GM23338 (cell line): Measurements from ENCODE around the gene ANO6. TPM values are rescaled to one million over a fixed set of nuclear protein-coding genes. Genes with fewer than 3 reads are reported as not detected.
A peak's percentile ranks its signal among the peaks of the same experiment; 100 is the strongest.

Experiments
- ATAC-seq: fragments of 200-7000 bp; cut with Tn5 transposase; 3 replicates; pipeline ENCODE4 v1.9.1; 2020
- DNase-seq: peaks from one replicate; pipeline ENCODE4 v3.0.0-alpha.2; 2015; ENCODE audit warnings: low spot score
- H2AFZ ChIP-seq: fragments of 200-600 bp; sonication (generic); 2 replicates; pipeline ENCODE4 v1.8.0; 2016; ENCODE audit warnings: antibody characterized with exemption, mild to moderate bottlenecking, moderate library complexity
- H3F3A ChIP-seq: fragments of 200-600 bp; sonication (generic); replicated peaks from 2 replicates; pipeline ENCODE4 v1.8.0; 2017; ENCODE audit warnings: antibody characterized with exemption, mixed run types, low read depth
- H3K27ac ChIP-seq: fragments of 200-600 bp; sonication (generic); 2 replicates; pipeline ENCODE4 v1.6.1; 2016; ENCODE audit warnings: low read depth
- H3K27me3 ChIP-seq: fragments of 200-600 bp; sonication (generic); 2 replicates; pipeline ENCODE4 v1.8.0; 2016; ENCODE audit warnings: mild to moderate bottlenecking, mixed run types, moderate library complexity; ENCODE audit not compliant: insufficient read depth
- H3K36me3 ChIP-seq: fragments of 200-600 bp; sonication (generic); 2 replicates; pipeline ENCODE4 v1.8.0; 2016; ENCODE audit warnings: mild to moderate bottlenecking; ENCODE audit not compliant: insufficient read depth
- H3K4me1 ChIP-seq: fragments of 200-600 bp; sonication (generic); 2 replicates; pipeline ENCODE4 v1.8.0; 2016; ENCODE audit warnings: mild to moderate bottlenecking, moderate library complexity; ENCODE audit not compliant: insufficient read depth
- H3K4me2 ChIP-seq: fragments of 200-600 bp; sonication (generic); 2 replicates; pipeline ENCODE4 v1.7.1; 2017; ENCODE audit warnings: mixed run types
- H3K4me3 ChIP-seq: fragments of 200-600 bp; sonication (generic); 2 replicates; pipeline ENCODE4 v1.6.1; 2016; ENCODE audit warnings: mixed run types
- H3K79me2 ChIP-seq: fragments of 200-600 bp; sonication (generic); replicated peaks from 2 replicates; pipeline ENCODE4 v1.8.0; 2017; ENCODE audit warnings: mild to moderate bottlenecking; ENCODE audit not compliant: insufficient read depth
- H3K9me2 ChIP-seq: fragments of 200-600 bp; sonication (generic); 2 replicates; pipeline ENCODE4 v1.8.0; 2017; ENCODE audit not compliant: insufficient read depth
- H4K20me1 ChIP-seq: fragments of 200-600 bp; sonication (generic); replicated peaks from 2 replicates; pipeline ENCODE4 v1.8.0; 2017; ENCODE audit warnings: mild to moderate bottlenecking; ENCODE audit not compliant: insufficient read depth
- H3K27ac Mint-ChIP-seq: 2 replicates; pipeline ENCODE4 v1.8.0; 2020; ENCODE audit warnings: inconsistent platforms, mild to moderate bottlenecking, moderate library complexity, mixed read lengths
- H3K27me3 Mint-ChIP-seq: 3 replicates; pipeline ENCODE4 v1.8.0; 2022; ENCODE audit warnings: low read depth, mild to moderate bottlenecking, moderate library complexity, mixed read lengths, inconsistent platforms; ENCODE audit not compliant: insufficient read depth, poor library complexity
- H3K36me3 Mint-ChIP-seq: 3 replicates; pipeline ENCODE4 v1.8.0; 2021; ENCODE audit warnings: low read depth, mild to moderate bottlenecking, inconsistent platforms, moderate library complexity, mixed read lengths
- H3K4me1 Mint-ChIP-seq: 3 replicates; pipeline ENCODE4 v1.8.0; 2020; ENCODE audit warnings: mild to moderate bottlenecking, inconsistent platforms, mixed read lengths
- H3K4me3 Mint-ChIP-seq: 3 replicates; pipeline ENCODE4 v1.8.0; 2021; ENCODE audit warnings: moderate library complexity, mild to moderate bottlenecking, inconsistent platforms, mixed read lengths
- H3K9me3 Mint-ChIP-seq: 3 replicates; pipeline ENCODE4 v1.8.0; 2020; ENCODE audit warnings: moderate library complexity, mild to moderate bottlenecking, inconsistent platforms, mixed read lengths
- CREB1 ChIP-seq: fragments of 250-450 bp; sonication (Bioruptor Pico); IDR thresholded peaks from 2 replicates; pipeline ENCODE4 v1.5.0; 2020; ENCODE audit warnings: low read depth, mild to moderate bottlenecking, moderate library complexity
- ETS1 ChIP-seq: IDR thresholded peaks from 2 replicates; pipeline ENCODE4 v1.6.1; 2016; ENCODE audit warnings: antibody characterized with exemption
- EZH2 ChIP-seq: fragments of 200-600 bp; sonication (generic); IDR thresholded peaks from one replicate; pipeline ENCODE4 v1.8.0; 2017; ENCODE audit warnings: antibody characterized with exemption, mild to moderate bottlenecking, low read depth; ENCODE audit not compliant: unreplicated experiment
- EZH2phosphoT487 ChIP-seq: fragments of 200-600 bp; sonication (generic); IDR thresholded peaks from one replicate; pipeline ENCODE4 v1.8.1; 2018; ENCODE audit warnings: antibody characterized with exemption; ENCODE audit not compliant: unreplicated experiment
- JUNB ChIP-seq: IDR thresholded peaks from one replicate; pipeline ENCODE4 v1.6.1; 2016; ENCODE audit warnings: antibody characterized with exemption; ENCODE audit not compliant: unreplicated experiment
- NANOG ChIP-seq: IDR thresholded peaks from 2 replicates; pipeline ENCODE4 v1.6.1; 2016; ENCODE audit warnings: antibody characterized with exemption, borderline replicate concordance
- POLR2AphosphoS5 ChIP-seq: IDR thresholded peaks from 2 replicates; pipeline ENCODE4 v1.6.1; 2016; ENCODE audit warnings: antibody characterized with exemption, low read depth
- STAT1 ChIP-seq: IDR thresholded peaks from one replicate; pipeline ENCODE4 v1.6.1; 2016; ENCODE audit warnings: antibody characterized with exemption; ENCODE audit not compliant: unreplicated experiment
- ZNF114 ChIP-seq: fragments of 250-450 bp; sonication (Bioruptor Pico); IDR thresholded peaks from 2 replicates; pipeline ENCODE4 v1.5.0; 2020; ENCODE audit warnings: mild to moderate bottlenecking, moderate library complexity
- ZNF331 ChIP-seq: fragments of 250-450 bp; sonication (Bioruptor Pico); IDR thresholded peaks from 2 replicates; pipeline ENCODE4 v1.5.0; 2020; ENCODE audit warnings: low read depth, mild to moderate bottlenecking, moderate library complexity
- polyA plus RNA-seq: library from polyadenylated mRNA; unstranded; fragments of >200 nt; fragmentation: Nextera tagmentation; extraction: Ambion mirVana; gene quantifications from 2 replicates; pipeline ENCODE4 v1.2.1, GENCODE V29; 2016
- total RNA-seq: library from RNA; depleted of rRNA; stranded (reverse); fragments of >200 nt; shearing (Covaris generic); gene quantifications from 2 replicates; pipeline ENCODE4 v1.2.3, GENCODE V29; 2014
- TF ChIP-seq, protein P1 (sequence below): fragments of 250-450 bp; sonication (Bioruptor Pico); IDR thresholded peaks from 2 replicates; pipeline ENCODE4 v1.5.0; 2020; ENCODE audit warnings: mild to moderate bottlenecking, moderate library complexity
- TF ChIP-seq, protein P2 (sequence below), 2 experiments: fragments of 200-600 bp in 1 of 2; sonication (generic) in 1 of 2; conservative IDR thresholded peaks; 2 replicates each; pipeline versions ENCODE4 v1.5.1 to v1.6.1; 2016 to 2017; ENCODE audit warnings: antibody characterized with exemption in 2 of 2, low read depth in 2 of 2, mild to moderate bottlenecking in 2 of 2, moderate library complexity in 1 of 2
- TF ChIP-seq, protein P3 (sequence below): IDR thresholded peaks from one replicate; pipeline ENCODE4 v1.6.1; 2018; ENCODE audit warnings: antibody characterized with exemption; ENCODE audit not compliant: unreplicated experiment

The ANO6 gene
- total and polyA plus RNA-seq, 2 experiments from 2014 or later = 21.1 to 48.9 TPM

DNA sequence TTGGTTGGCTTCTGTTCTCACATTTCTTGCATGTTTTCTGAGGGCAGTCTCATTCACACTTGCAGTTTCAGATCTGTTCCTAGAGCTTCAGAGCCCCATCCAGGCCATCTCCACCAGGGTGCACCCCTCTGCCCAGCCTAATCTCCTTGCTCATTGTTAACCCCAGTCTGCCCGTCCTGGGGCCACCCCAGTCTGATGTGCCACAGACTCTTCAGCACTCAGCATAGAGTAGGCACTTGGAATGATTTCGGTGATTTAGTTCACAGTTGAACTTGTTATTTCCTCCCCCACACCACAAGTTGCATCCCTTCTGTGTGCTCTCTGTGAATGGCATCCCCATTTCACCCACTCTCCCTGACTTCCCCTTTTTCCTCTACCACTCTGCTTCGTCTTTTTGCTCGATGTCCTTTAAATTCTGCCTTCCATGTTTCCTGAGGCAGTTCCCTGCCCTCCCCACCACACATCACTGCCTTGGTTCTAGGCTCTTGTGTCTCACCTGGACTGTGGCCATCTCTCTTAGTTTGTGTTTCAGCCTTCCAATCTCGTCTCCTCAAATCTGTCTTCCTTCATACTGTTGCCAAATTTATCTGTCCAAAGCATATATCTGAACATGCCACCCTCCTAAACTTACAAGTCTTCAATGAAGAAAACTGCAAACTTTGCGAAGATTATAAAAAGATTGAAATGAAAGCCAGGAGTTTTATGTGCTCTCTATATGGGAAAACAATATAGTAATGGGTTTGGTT lies 41.5 kb downstream of the ANO6 start:
- H3K79me2 ChIP-seq = peaks cover 36% of the 10 kb centered on the region
- Mint-ChIP-seq H3K9me3 (no peaks in the 10 kb centered on the region), H3K36me3 (peaks cover 7% of the 10 kb centered on the region; the same call in 2 of the 3 replicates), H3K4me3 (no peak overlapping the region), H3K27me3 (no peaks in the 10 kb centered on the region), H3K27ac (peak overlapping the region; percentile 45; the same call in 1 of the 2 replicates), H3K4me1 (peaks cover 54% of the 10 kb centered on the region)
- H3K27ac ChIP-seq = peak overlapping the region; percentile 60; the same call in 1 of the 2 replicates
- DNase-seq (no peak), ATAC-seq (peak; percentile 82)
- H4K20me1 ChIP-seq = no peaks in the 10 kb centered on the region
- H3K4me2 ChIP-seq = 0 out of 2 replicates have a peak overlapping the region, but pooled peaks have one; percentile 30
- H3K4me1 ChIP-seq = peaks cover 31% of the 10 kb centered on the region
- H3K4me3 ChIP-seq = no peak overlapping the region
- no peaks in the 10 kb centered on the region for H3K9me2 ChIP-seq
- TF ChIP-seq EZH2phosphoT487 (no peak), EZH2 (no peak), CREB1 (CRISPR knock-in tag) (no peak), JUNB (no peak), NANOG (no peak), ZNF114 (CRISPR knock-in tag) (no peak), ZNF331 (no peak), ETS1 (no peak), STAT1 (no peak), POLR2AphosphoS5 (no peak)
- TF ChIP-seq, protein P1, sequence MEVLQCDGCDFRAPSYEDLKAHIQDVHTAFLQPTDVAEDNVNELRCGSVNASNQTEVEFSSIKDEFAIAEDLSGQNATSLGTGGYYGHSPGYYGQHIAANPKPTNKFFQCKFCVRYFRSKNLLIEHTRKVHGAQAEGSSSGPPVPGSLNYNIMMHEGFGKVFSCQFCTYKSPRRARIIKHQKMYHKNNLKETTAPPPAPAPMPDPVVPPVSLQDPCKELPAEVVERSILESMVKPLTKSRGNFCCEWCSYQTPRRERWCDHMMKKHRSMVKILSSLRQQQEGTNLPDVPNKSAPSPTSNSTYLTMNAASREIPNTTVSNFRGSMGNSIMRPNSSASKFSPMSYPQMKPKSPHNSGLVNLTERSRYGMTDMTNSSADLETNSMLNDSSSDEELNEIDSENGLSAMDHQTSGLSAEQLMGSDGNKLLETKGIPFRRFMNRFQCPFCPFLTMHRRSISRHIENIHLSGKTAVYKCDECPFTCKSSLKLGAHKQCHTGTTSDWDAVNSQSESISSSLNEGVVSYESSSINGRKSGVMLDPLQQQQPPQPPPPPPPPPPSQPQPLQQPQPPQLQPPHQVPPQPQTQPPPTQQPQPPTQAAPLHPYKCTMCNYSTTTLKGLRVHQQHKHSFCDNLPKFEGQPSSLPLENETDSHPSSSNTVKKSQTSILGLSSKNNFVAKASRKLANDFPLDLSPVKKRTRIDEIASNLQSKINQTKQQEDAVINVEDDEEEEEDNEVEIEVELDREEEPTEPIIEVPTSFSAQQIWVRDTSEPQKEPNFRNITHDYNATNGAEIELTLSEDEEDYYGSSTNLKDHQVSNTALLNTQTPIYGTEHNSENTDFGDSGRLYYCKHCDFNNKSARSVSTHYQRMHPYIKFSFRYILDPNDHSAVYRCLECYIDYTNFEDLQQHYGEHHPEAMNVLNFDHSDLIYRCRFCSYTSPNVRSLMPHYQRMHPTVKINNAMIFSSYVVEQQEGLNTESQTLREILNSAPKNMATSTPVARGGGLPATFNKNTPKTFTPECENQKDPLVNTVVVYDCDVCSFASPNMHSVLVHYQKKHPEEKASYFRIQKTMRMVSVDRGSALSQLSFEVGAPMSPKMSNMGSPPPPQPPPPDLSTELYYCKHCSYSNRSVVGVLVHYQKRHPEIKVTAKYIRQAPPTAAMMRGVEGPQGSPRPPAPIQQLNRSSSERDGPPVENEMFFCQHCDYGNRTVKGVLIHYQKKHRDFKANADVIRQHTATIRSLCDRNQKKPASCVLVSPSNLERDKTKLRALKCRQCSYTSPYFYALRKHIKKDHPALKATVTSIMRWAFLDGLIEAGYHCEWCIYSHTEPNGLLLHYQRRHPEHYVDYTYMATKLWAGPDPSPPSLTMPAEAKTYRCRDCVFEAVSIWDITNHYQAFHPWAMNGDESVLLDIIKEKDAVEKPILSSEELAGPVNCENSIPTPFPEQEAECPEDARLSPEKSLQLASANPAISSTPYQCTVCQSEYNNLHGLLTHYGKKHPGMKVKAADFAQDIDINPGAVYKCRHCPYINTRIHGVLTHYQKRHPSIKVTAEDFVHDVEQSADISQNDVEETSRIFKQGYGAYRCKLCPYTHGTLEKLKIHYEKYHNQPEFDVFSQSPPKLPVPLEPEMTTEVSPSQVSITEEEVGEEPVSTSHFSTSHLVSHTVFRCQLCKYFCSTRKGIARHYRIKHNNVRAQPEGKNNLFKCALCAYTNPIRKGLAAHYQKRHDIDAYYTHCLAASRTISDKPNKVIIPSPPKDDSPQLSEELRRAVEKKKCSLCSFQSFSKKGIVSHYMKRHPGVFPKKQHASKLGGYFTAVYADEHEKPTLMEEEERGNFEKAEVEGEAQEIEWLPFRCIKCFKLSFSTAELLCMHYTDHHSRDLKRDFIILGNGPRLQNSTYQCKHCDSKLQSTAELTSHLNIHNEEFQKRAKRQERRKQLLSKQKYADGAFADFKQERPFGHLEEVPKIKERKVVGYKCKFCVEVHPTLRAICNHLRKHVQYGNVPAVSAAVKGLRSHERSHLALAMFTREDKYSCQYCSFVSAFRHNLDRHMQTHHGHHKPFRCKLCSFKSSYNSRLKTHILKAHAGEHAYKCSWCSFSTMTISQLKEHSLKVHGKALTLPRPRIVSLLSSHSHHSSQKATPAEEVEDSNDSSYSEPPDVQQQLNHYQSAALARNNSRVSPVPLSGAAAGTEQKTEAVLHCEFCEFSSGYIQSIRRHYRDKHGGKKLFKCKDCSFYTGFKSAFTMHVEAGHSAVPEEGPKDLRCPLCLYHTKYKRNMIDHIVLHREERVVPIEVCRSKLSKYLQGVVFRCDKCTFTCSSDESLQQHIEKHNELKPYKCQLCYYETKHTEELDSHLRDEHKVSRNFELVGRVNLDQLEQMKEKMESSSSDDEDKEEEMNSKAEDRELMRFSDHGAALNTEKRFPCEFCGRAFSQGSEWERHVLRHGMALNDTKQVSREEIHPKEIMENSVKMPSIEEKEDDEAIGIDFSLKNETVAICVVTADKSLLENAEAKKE = 0 out of 2 replicates have a peak, but pooled peaks have one; percentile 11
- TF ChIP-seq, protein P2, sequence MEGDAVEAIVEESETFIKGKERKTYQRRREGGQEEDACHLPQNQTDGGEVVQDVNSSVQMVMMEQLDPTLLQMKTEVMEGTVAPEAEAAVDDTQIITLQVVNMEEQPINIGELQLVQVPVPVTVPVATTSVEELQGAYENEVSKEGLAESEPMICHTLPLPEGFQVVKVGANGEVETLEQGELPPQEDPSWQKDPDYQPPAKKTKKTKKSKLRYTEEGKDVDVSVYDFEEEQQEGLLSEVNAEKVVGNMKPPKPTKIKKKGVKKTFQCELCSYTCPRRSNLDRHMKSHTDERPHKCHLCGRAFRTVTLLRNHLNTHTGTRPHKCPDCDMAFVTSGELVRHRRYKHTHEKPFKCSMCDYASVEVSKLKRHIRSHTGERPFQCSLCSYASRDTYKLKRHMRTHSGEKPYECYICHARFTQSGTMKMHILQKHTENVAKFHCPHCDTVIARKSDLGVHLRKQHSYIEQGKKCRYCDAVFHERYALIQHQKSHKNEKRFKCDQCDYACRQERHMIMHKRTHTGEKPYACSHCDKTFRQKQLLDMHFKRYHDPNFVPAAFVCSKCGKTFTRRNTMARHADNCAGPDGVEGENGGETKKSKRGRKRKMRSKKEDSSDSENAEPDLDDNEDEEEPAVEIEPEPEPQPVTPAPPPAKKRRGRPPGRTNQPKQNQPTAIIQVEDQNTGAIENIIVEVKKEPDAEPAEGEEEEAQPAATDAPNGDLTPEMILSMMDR (conservative IDR thresholded peaks at IDR 0.05; ENCODE audit: low read depth in 2 of 2) = 0 out of 4 replicates have a peak, but pooled peaks of 1 of the 2 experiments have one; percentile 3
- TF ChIP-seq, protein P3, sequence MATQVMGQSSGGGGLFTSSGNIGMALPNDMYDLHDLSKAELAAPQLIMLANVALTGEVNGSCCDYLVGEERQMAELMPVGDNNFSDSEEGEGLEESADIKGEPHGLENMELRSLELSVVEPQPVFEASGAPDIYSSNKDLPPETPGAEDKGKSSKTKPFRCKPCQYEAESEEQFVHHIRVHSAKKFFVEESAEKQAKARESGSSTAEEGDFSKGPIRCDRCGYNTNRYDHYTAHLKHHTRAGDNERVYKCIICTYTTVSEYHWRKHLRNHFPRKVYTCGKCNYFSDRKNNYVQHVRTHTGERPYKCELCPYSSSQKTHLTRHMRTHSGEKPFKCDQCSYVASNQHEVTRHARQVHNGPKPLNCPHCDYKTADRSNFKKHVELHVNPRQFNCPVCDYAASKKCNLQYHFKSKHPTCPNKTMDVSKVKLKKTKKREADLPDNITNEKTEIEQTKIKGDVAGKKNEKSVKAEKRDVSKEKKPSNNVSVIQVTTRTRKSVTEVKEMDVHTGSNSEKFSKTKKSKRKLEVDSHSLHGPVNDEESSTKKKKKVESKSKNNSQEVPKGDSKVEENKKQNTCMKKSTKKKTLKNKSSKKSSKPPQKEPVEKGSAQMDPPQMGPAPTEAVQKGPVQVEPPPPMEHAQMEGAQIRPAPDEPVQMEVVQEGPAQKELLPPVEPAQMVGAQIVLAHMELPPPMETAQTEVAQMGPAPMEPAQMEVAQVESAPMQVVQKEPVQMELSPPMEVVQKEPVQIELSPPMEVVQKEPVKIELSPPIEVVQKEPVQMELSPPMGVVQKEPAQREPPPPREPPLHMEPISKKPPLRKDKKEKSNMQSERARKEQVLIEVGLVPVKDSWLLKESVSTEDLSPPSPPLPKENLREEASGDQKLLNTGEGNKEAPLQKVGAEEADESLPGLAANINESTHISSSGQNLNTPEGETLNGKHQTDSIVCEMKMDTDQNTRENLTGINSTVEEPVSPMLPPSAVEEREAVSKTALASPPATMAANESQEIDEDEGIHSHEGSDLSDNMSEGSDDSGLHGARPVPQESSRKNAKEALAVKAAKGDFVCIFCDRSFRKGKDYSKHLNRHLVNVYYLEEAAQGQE = no peak
- H3K36me3 ChIP-seq = no peaks in the 10 kb centered on the region
- H3K27me3 ChIP-seq = no peaks in the 10 kb centered on the region
- H3F3A ChIP-seq = no peaks in the 10 kb centered on the region
- no peak overlapping the region for H2AFZ ChIP-seq
